Sigmoid colon (tissue), 7 donors: Measurements from ENCODE around the gene RADIL. TPM values are rescaled to one million over a fixed set of nuclear protein-coding genes. Genes with fewer than 3 reads are reported as not detected.

Experiments used
- DNase-seq: peaks from one replicate; pipeline ENCODE4 v3.0.0-alpha.2; 2019
- H3K27ac ChIP-seq, 4 donors: fragments of 200-600 bp; sonication (generic); one replicate each; pipeline ENCODE4 v1.5.1; 2016 to 2019; ENCODE audit warnings: mild to moderate bottlenecking in 1 of 4
- H3K27me3 ChIP-seq, 3 donors: fragments of 200-600 bp; sonication (generic); one replicate each; pipeline ENCODE4 v1.5.1; 2019; ENCODE audit warnings: mild to moderate bottlenecking in 1 of 3
- H3K36me3 ChIP-seq, 4 donors: fragments of 200-600 bp; sonication (generic); one replicate each; pipeline ENCODE4 v1.5.1; 2016 to 2019
- H3K4me1 ChIP-seq, 4 donors: fragments of 200-600 bp; sonication (generic); one replicate each; pipeline ENCODE4 v1.5.1; 2017 to 2019
- H3K4me3 ChIP-seq, 4 donors: fragments of 200-600 bp; sonication (generic); one replicate each; pipeline ENCODE4 v1.5.1; 2017 to 2019; ENCODE audit warnings: mild to moderate bottlenecking in 2 of 4, moderate library complexity in 1 of 4
- H3K9me3 ChIP-seq, 4 donors: fragments of 200-600 bp in 3 of 4; sonication (generic) in 3 of 4; one replicate each; pipeline versions ENCODE4 v1.5.1 to v1.6.1; 2013 to 2019
- CTCF ChIP-seq, 4 experiments: fragments of 450-650 bp in 3 of 4; fragments of 200-600 bp in 1 of 4; IDR thresholded peaks; one replicate each; pipeline ENCODE4 v1.5.1; 2016 to 2019; ENCODE audit warnings: antibody characterized with exemption in 4 of 4, mild to moderate bottlenecking in 3 of 4, moderate library complexity in 2 of 4
- EP300 ChIP-seq, 4 donors: sonication (generic); formaldehyde crosslinking; IDR thresholded peaks; one replicate each; pipeline ENCODE4 v1.6.1; 2017; ENCODE audit warnings: antibody characterized with exemption in 4 of 4
- POLR2A ChIP-seq, 2 donors: fragments of 450-650 bp; IDR thresholded peaks; one replicate each; pipeline ENCODE4 v1.6.1; 2016; ENCODE audit warnings: antibody characterized with exemption in 2 of 2, mild to moderate bottlenecking in 2 of 2, moderate library complexity in 2 of 2
- POLR2AphosphoS5 ChIP-seq, 4 donors: sonication (generic); formaldehyde crosslinking; IDR thresholded peaks; one replicate each; pipeline ENCODE4 v1.6.1; 2017; ENCODE audit warnings: antibody characterized with exemption in 4 of 4
- WGBS, 2 donors: extraction: QIAGEN DNeasy Blood & Tissue Kit; methylation state at CpG; one replicate each; pipeline ENCODE4 v1.1.7; 2013; 5-methylcytosine and 5-hydroxymethylcytosine counted together
- intact Hi-C: fragments of 100-400 bp; cut with DNase I; formaldehyde crosslinking; loops from one replicate; pipeline ENCODE4 v1.15.1; 2023
- polyA plus RNA-seq, 3 donors: library from polyadenylated mRNA; stranded (reverse); fragments of 200-250 nt; gene quantifications; one replicate each; pipeline ENCODE4 v1.2.3, GENCODE V29; 2013
- total RNA-seq, 4 donors: library from RNA; depleted of rRNA; stranded (reverse); fragments of >200 nt; gene quantifications; one replicate each; pipeline ENCODE4 v1.1.0, GENCODE V29; 2016
- donor health status: healthy with polysubstance abuse.
- donor health status: Bipolar disorder and iron deficiency.
- donor health status: healthy.

RADIL gene
- total and polyA plus RNA-seq, 7 donors: 1.2 to 10.8 (median 5.6) TPM

GRCh38 chr7:4880218-4880617, 3.3 kb downstream of the RADIL start:
- Histone ChIP-seq H3K4me3 (peak overlapping the region in 1 of 4 donors; percentile 2), H3K27me3 (peaks cover 0 to 11% (median 8%) of the 10 kb centered on the region in 3 donors), H3K36me3 (peaks cover 0 to 15% (median 5%) of the 10 kb centered on the region in 4 donors), H3K27ac (peak overlapping the region in 1 of 4 donors; percentile 48), H3K4me1 (peaks cover 0 to 33% (median 22%) of the 10 kb centered on the region in 4 donors), H3K9me3 (no peaks in the 10 kb centered on the region)
- no peak for TF ChIP-seq POLR2AphosphoS5 (IDR thresholded peaks at IDR 0.05)
- no peak for TF ChIP-seq EP300 (IDR thresholded peaks at IDR 0.05)
- intact Hi-C loops: no loop called here
- WGBS, 2 donors: 68 to 75% methylated on average over 10 of the region's 10 CpGs
- peak; percentile 40 for DNase-seq

- Histone ChIP-seq H3K4me1 (peaks cover 0 to 33% (median 22%) of the 10 kb centered on the region in 4 donors), H3K9me3 (no peaks in the 10 kb centered on the region), H3K27me3 (peaks cover 0 to 11% (median 8%) of the 10 kb centered on the region in 3 donors), H3K4me3 (peak overlapping the region in 1 of 4 donors; percentile 4), H3K27ac (peak overlapping the region in 1 of 4 donors; percentile 48), H3K36me3 (peaks cover 0 to 15% (median 5%) of the 10 kb centered on the region in 4 donors)
- intact Hi-C loops: no loop called here
- TF ChIP-seq POLR2AphosphoS5 (IDR thresholded peaks at IDR 0.05): no peak
- TF ChIP-seq EP300 (IDR thresholded peaks at IDR 0.05): no peak
- no peak for TF ChIP-seq POLR2A (IDR thresholded peaks at IDR 0.05)
- TF ChIP-seq CTCF (IDR thresholded peaks at IDR 0.05): no peak
- DNase-seq: peak; percentile 58
- WGBS, 2 donors: 85 to 87% methylated on average over 27 of the region's 27 CpGs
Measured at GRCh38 chr7:4879396-4880081, 4.0 kb downstream of the RADIL start.

DNA sequence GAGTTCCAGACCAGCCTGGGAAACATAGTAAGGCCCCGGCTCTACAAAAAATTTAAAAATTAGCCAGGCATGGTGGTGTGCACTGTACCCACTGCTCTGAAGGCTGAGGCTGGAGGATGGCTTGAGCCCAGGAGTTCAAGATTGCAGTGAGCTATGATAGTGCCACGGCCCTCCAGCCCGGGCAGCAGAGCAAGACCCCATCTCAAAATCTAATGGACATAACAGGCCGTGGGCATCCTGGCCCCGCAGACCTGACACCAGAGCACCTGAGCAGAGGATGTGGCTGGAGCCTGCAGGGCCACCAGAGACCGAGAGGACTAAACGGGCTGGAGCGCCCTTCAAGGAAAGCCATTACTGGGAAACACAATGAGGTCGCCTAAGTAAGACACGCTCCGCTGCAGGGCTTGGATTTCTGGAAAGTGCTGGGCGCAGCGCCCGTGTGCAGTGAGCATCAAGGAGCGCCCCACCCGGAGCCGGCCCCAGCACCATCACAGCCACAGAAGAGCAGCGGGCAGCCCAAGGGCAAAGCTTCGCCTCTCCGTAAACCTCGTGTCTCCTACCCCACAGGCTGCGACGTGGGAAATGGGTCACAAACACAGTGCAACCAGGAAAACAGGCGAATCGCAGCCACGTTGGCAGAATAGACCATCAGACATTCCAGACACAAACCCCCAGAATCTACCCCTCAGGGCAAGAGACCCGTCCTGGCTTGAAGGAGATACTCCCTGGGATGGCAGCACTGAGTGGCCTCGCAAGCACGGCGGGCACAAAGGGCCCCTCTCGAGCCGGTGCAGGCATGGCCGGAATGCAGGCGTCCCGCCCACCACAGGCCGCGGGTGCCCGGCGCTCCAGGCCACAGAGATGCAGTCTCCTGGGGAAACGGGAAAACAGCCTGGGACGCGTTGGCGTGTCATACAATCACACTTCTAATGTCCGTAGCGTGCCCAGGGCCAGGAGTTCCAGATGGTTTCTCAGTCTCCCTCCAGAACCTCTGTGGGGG, 4.9 kb downstream of the RADIL start:
- peaks cover 0 to 8% (median 6%) of the 10 kb centered on the region in 3 donors for H3K27me3 ChIP-seq
- H3K27ac ChIP-seq: peak overlapping the region in 1 of 4 donors; percentile 48
- peaks cover 0 to 15% (median 5%) of the 10 kb centered on the region in 4 donors for H3K36me3 ChIP-seq
- WGBS, 2 donors: 80 to 89% methylated on average over 45 of the region's 45 CpGs
- H3K4me1 ChIP-seq: peaks cover 0 to 33% (median 22%) of the 10 kb centered on the region in 4 donors
- intact Hi-C loops: no loop called here
- no peaks in the 10 kb centered on the region for H3K9me3 ChIP-seq
- peak overlapping the region in 1 of 4 donors; percentile 4 for H3K4me3 ChIP-seq
- peak; percentile 59 for DNase-seq
- no peak for TF ChIP-seq POLR2AphosphoS5 (IDR thresholded peaks at IDR 0.05)
- no peak for TF ChIP-seq EP300 (IDR thresholded peaks at IDR 0.05)

- 96 to 97% methylated on average over 18 of the region's 18 CpGs for WGBS, 2 donors
- Histone ChIP-seq H3K4me1 (peaks cover 0 to 26% (median 11%) of the 10 kb centered on the region in 4 donors), H3K27ac (no peak overlapping the region), H3K4me3 (no peak overlapping the region), H3K36me3 (peaks cover 0 to 15% (median 5%) of the 10 kb centered on the region in 4 donors), H3K27me3 (no peaks in the 10 kb centered on the region), H3K9me3 (no peaks in the 10 kb centered on the region)
- intact Hi-C loops: no loop called here
- DNase-seq: peak; percentile 48
- no peak for TF ChIP-seq EP300 (IDR thresholded peaks at IDR 0.05)
- no peak for TF ChIP-seq CTCF (IDR thresholded peaks at IDR 0.05)
- no peak for TF ChIP-seq POLR2AphosphoS5 (IDR thresholded peaks at IDR 0.05)
- TF ChIP-seq POLR2A (IDR thresholded peaks at IDR 0.05): no peak
Measured at GRCh38 chr7:4876586-4876985, 6.9 kb downstream of the RADIL start.

GRCh38 chr7:4875391-4875790, 8.1 kb downstream of the RADIL start:
- intact Hi-C loops: no loop called here
- H3K9me3 ChIP-seq: no peaks in the 10 kb centered on the region
- peaks cover 0 to 15% (median 5%) of the 10 kb centered on the region in 4 donors for H3K36me3 ChIP-seq
- H3K4me1 ChIP-seq: peaks cover 0 to 24% (median 9%) of the 10 kb centered on the region in 4 donors
- 92 to 94% methylated on average over 15 of the region's 15 CpGs for WGBS, 2 donors
- no peak for TF ChIP-seq POLR2AphosphoS5 (IDR thresholded peaks at IDR 0.05)
- no peaks in the 10 kb centered on the region for H3K27me3 ChIP-seq
- no peak overlapping the region for H3K27ac ChIP-seq
- DNase-seq: peak; percentile 55
- H3K4me3 ChIP-seq: no peak overlapping the region
